Stimulated activated naive CD4-positive, alpha-beta T cell treated with Interleukin-2 at 50 U/mL for 16 hours (primary cell): ENCODE results near the gene MRTFA.

Experiments used
- DNase-seq: peaks from one replicate; lab custom pipeline; 2025; lab: John Stamatoyannopoulos, UW

Gene MRTFA

DNA sequence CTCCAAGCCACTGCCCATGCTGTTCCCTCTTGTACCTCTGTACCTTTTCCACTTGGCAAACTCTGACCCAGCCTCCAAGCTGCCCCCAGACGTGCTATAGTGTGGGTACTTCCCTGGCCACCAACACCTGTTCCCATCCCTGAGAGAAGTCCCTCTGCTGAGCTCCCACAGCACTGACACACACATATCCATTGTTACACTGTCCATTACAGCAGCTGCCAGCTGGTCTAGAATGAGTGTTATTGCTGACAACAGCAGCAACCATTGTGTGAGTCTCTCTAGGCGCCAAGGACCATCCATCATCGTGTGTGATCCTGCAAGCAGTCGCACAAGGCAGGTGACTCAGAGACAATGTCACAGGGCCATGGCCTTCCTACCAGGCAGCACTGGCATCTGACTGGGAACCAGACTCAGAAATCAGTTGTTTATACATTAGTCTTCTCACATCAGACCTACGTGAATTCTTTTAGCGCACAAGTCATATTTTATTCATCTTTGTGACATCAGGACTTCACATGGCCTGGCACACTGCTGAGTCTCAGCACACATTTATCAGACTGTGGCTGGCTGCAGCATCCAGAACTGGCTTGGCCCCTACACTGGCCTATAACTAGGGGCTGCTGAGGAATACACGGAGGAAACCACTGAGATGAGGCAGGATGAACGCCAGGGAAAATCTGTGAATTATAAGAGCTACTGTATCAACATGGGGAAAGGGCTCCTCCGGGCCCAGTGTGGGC lies 209.8 kb downstream of the MRTFA start:
- no peak for DNase-seq

DNA sequence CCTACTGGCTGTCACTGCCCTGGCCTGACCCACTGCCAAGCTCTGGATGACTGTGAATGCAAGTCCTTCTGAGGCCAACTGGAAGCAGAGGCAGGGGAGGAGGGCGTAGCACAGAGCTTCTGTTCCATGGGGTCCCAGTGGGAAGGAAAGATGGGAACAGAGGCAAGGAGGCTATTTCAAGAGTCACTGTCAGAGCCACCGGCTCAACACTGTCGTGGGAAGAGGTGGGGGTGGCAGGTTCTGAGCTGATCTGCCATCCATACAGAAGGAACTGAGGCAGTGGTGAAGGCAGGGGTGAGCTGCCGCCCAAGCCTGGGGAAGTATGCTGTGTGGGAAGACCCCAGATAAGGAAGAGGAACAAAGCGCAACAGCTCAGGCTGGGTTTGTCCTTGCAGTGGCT lies 211.4 kb downstream of the MRTFA start:
- DNase-seq: no peak

DNA sequence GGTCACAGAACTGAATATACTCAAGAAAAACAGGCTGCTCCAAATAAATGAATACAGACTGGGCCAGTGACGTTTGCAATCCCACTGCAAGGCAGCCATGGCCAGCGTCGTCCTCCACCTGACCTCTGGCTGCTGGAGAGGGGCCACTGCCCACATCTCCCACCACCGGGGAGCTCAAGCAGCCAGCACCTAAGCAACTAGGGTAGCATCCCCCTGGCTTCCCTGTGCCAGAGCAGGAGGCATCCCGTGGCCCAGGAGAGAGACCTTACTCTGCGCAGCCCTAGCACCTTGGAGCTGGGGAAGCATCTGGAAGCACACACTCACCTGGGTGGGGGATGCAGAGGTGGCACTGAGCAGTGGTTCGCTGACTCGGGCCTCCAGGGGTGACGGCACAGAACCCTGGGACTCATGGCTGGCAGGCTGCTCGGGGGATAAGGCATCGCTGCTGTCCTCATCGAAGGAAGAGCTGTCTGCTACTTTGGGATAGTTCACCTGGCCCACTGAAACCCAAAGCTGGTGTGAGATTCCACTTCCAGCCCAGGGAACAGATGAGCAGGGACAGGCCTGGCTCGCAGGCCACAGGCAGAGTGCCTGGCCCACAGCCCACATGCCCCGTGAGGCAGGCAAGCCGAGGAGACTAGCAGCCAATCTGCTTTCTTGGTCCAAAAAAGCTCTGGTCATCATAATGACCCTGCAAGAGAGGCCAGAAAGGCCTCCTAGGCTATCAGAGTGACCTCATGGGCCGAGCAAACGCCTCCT lies 212.5 kb downstream of the MRTFA start:
- DNase-seq: no peak

DNA sequence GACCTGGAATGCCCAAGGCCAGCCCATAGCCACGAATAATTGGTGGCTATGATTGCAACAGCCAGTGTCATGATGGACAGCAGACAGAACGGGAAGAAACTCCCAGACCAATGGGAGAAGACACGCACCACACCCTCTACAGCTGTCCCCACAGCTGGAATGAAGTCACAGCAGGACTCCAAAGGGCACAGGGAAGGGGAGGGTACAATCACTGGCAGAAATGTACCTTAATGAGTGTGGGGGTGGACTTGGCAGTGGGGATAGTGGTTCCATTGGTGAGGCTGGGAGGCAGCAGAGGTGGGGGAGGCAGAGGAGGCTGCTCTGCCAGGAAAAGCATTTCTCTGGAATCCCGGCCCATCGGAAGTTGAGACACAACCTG lies 213.2 kb downstream of the MRTFA start:
- DNase-seq: no peak

DNA sequence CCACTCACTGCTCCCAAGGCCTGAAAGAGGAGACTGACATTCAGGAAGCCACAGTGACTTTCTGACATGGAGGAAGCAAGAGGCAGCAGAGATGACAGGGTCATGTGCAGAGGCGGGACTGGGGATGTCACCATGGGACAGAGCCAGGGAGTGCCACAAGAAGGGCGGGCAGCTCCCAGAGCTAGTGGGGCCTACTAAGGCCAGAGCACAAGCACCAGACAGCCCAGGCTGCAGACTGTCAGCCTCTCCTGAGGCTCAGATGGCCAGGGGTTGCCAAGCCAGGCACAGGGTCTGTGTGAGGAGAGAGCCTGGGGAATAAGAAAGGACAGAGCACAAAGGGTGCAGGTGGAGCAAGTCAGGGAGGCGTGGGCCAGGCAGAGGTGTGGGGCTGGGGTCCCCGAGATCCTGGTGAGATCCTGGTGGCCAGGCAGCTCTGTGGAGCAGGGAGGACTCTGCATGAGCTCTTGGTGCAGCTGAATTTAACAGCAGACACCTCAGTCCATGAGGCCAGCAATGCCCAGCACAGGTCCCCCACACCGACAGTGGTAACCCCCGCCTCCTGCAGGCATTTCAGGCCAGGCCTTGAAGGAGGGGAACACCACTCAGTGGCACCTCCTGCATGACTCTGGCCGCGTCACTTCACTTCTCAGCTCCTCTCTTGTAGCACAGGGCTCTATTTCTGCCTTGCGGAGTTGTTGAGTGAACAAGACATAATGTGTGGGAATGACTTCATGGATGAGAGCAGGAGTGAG lies 213.8 kb downstream of the MRTFA start:
- no peak for DNase-seq

DNA sequence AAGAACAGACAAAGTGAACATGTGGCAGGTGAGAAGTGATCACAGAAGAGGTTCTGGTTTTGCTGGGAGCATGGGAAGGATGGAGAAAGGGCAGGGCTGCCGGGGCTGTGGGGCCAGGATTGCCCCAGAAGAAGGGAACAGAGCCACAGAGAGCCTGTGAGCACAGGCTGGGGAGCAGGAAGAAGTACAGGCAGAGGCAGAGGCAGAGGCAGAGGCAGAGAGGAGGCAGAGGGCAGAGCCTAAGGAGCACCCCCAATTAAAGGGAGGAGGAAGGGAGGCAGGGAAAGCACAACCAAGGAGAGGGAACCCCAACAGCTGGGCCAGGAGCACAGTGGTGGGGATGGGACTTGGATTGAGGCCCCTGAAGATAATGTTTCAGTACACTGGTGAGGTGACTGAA lies 214.6 kb downstream of the MRTFA start:
- no peak for DNase-seq

DNA sequence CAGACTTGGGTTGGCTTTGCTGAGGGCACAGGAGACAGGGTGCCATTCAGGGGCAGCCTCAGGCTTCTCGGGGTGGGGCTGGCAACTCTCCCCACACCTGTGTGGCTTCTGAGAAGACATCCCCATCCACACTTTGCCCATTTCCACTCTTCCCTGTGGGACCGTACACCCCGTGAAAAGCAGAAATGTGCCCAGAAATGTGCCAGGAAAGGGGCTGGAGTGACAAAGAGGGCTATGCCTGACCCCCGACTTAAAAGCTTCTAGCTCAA lies 215.5 kb downstream of the MRTFA start:
- DNase-seq: no peak

DNA sequence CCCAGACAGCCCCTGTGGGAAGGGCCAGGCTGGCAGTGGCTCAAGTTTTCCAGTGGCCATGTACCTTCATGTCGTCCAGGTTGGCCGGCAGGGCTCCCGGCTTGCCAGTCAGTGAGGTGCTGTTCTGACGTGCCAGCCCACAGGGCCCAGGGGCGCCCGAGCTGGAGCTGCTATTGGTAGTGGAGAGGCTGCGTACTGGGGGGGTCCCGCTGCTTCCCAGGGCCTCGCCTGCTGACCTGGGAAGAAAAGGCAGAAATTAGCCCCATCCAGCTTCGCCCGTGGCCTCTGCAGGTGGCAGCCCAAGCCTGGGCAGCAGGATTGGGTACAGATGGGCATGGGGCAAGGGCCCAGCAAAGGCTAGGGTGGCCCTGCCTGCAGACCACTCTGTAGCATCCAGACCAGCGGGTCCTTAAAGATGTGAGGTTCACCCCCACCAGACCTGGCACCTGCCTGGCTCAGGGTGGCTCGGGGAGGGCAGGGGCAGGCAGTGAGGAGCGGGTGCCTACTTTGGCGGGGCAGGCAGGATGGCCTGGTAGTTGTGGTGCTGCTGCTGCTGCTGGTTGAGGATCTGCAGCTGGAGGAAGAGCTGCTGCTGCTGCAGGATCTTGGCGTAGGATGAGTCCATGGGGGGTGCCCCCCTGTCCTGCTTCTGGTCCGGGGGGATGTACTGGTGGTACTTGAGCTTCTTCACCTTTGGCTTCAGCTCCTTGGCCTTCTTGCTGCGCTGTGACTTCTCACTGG lies 216.0 kb downstream of the MRTFA start:
- no peak for DNase-seq

DNA sequence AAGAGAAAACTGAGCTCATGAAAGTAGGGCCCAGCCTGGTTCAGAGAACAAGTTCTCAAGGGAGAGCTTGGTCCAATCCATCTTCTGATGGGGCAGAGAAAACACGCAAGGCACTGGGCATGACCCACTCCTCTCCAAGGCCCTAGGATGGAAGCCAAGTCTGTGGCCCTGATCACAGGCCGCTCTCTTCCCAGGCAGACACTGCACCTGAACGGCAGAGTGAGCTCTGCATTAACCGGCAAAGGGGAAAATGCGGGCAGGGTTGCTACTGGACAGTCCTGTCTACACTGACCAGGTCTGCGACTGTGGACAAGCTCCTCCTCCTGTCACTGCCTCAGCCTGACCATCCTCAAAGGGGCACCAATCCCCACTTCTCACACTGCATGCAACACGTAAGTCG lies 216.8 kb downstream of the MRTFA start:
- no peak for DNase-seq

DNA sequence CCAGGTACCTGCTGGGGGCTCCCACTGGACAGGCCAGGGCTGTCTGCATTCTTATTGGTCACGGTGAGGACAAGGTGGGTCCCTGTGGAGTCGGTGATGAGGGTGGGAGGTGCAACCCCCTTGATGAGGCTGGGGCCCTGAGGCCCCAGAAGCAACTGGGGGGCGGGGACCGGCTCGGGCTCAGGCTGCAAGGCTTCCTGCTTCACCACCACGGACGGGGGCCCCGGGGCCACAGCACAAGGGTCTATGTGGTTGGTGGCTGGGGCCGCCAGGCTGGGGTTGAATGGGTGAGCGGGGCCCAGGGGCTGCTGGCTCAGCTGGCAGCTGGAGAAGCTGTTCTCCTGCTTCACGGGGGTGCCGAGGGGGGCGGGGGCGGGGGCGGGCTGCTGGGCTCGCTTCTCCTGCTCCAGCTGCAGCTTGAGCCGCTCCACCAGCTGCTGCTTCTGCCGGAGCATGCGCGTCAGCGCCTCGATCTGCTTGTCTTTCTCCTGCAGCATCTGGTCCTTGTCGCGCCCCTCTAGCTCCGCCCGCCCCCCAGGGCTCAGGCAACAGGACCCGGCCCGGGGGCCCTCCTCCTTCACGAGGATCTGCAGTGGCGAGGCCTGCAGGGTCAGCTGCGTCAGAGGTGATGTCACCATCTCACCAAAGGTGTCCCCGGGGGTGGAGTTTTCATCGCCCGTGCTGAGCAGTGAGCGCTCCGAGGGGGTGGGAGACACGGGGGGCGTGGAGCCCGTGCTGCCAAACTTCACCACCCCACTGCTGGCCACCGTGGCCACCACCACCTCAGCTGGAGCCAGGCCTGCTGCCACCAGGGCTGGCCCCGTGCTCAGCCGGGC lies 217.9 kb downstream of the MRTFA start:
- no peak for DNase-seq

DNA sequence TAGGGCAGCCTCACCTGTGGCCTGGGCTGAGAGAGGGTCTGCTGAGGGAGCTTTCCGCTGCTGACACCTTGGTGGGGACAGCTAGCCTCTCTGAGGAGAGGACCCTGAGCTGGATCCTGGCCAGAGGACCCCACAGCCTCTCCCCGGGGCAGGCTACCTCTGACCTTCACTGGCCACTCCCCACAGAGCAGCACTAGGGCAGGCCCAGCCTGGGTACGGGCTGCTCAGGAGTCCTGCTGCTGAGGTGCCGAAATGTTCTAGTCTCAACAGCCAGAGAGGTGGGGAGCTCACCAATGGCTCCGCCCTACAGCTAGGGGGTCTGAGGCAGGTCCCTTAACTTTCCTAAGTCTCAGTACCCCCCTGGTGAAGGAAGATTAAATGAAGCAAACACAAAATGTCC lies 218.6 kb downstream of the MRTFA start:
- DNase-seq: no peak

DNA sequence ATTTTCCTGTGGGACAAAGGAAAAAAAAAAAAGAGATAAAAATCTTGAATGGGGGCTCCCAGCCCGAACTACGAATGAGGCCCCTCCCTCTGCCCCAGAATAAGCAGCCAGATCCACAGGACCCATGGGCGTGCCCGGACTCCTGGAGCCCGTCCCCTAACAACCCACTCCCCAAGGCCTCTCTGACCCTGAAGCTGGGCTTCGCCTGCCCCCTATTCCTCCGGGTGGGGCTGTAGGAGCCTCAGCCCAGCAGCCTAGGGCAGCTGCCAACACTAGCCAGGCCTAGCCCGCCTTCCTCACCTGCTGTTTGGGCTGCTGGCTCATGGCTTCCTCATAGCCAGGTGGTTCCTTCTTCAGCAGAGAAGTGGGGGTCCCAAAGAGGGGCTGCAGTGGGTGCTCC lies 219.5 kb downstream of the MRTFA start:
- DNase-seq: no peak

DNA sequence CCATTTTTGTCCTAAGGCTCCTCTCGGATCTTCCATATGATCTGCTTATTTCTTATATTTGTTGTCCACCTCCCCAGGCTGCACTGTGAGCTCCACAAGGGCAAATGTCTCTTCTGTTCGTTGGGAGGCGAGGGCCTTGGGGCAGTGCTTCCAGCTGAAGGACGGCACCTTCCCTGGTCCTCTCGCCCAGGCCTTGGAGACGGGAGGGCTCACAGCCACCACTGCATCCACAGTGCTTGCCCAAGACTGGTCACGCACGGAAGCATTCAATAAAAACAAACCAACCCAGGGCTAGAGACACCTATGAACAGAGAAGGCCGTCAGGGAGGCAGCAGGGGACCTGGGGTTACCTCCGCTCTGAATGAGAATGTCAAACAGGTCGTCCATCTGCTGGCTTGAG lies 219.9 kb downstream of the MRTFA start:
- no peak for DNase-seq

DNA sequence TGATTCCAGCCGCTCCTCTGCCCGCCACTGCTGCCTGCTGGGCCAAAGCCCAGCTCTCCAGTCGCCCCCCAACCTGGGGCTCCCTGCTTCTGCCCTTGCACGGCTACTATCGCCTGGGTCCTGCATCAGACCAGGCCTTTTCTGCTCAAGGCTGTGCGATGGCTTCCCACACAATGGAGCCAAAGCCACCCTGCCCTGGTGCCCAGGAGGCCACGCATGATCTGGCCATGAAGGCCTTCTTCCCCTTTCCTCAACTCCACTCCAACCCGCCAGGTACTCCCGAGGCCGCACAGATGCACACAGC lies 220.3 kb downstream of the MRTFA start:
- DNase-seq: no peak

DNA sequence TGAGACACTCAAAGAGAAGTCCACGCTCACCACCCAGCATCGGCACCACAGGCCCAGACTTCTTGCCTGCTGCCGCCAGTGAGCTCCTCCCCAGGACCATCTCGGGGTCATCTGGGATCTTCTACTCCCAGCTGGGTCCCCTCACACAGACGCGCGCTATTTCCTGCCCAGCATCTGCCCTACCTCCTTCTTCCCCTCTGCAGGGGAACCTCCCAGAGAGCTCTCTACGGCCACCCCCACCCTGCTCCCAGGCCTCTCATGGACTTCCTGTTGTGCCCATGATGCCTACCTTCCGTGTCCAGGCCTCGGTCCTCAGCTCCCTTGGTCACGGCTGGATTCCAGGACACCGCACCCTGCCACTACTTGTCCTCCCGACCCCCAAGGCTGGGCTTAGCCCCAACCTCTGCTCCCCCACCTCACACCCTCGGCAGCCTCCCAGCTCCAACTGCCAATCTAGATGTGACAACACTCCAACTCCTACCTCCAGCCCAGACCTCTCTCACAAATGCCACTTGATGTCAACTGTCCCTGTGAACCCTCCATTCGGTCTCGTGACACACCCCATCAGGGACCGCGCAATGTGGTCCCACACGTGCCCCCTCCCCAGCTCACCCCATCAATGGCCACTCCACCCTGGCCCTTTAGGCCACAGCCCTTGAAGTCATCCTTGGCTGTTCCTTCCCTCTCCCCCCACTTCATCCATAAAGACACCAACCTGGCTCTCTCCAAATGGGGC lies 220.8 kb downstream of the MRTFA start:
- DNase-seq: no peak

DNA sequence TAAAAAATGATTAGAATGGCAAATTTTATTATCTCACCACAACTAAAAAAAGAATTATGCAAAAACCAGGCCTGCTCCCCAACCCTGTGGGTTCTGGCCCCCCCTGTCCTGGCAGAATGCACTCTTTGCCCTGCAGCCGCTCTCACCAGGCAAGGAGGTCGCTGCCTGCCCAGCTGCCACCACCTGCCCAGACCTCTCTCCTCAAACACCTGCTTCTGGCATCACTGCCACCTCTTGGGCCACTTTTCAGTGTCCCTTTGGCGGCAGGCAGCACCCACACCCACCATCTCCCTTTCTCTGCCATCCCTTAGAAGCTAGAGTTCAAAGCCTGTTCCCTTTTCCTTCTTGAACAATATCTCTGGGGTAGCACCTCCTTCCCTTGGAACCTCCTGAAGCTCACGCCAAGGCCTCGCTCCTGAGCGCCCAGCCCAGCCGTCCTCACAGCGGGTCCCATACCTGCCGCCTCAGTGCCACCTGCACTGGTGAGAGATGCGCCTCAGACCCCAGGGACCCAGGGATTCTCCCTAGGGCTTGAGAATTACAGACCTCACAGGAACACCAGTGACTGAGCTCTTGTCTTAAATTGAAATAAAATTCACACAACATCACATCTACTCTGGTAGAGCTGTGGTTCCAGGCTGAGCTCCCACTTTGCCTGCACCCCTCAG lies 221.5 kb downstream of the MRTFA start:
- no peak for DNase-seq

DNA sequence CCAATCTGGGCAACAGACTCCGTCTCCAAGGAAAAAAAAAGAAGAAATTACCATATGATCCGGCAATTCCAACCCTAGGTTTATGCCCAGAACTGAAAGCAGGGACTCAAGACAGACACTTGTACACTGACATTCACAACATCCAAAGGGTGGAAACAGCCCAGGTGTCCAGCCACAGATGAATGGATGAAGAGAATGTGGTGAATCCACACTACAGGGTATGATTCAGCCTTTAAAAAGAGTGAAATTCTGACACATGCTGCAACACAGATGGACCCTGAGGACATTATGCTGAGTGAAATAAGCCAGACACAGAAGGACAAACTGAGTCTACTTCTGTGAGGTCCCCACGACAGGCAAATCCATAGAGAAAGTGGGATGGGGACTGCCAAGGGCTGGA lies 222.2 kb downstream of the MRTFA start:
- no peak for DNase-seq

DNA sequence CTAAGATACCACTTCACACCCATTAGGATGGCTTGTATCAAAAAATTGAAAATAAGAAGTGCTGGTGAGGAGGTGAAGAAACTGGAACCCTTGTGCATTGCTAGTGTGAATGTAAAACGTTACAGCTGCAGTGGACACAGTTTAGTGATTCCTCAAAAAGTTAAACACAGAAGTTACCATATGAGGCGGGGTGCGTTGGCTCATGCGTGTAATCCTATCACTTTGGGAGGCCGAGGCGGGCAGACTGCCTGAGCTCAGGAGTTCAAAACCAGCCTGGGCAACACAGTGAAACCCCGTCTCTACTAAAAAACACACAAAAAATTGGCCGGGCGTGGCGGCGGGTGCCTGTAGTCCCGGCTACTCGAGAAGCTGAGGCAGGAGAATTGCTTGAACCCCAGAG lies 222.6 kb downstream of the MRTFA start:
- DNase-seq: no peak

DNA sequence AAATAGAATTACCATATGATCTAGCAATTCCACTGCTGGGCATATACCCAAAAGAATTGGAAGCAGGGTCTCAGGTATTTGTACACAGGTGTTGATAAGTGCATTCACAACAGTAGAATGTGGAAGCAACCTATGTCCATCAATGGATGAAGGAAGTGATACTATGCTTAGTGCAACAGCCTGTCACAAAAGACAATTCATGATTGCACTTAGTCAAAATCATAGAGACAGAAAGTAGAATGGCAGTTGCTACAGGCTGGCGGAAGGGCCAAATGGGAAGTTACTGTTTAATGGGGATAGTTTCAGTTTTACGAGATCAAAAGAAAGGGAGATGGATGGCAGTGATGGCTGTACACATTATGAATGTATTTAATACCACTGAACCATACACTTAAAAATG lies 224.1 kb downstream of the MRTFA start:
- no peak for DNase-seq

DNA sequence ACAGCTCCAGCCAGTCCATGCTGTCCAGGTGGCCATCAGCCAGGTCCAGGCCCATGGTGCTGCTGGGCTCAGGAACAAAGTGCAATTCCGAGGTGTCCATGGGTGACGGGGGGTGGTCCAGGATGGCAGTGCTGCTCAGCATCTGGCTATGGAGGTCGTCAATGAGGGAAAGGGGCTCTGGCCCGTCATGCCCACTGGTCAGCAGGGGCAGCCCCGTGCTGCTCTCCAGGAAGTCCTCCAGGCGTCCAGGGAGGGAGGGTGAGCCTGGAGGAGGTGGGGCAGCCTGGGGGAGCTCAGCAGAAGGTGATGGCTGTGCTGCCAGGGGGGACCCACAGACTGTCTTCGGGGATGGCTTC lies 225.0 kb downstream of the MRTFA start:
- DNase-seq: no peak
